Mesodermal cell (in vitro differentiated cells): ENCODE data around the gene SEZ6L2. TPM values are rescaled to one million over a fixed set of nuclear protein-coding genes. Genes with fewer than 3 reads are reported as not detected.
A peak's percentile ranks its signal among the peaks of the same experiment; 100 is the strongest.
"Not testable (repeated sequence)": the region's sequence is repeated elsewhere in the genome, so short reads cannot be mapped to it uniquely, and the experiment has no call there.

Source experiments
- H3K27ac ChIP-seq: 2 replicates; pipeline ENCODE4 v1.7.0; 2013; ENCODE audit warnings: mild to moderate bottlenecking, low read depth, low read length, moderate library complexity; ENCODE audit not compliant: severe bottlenecking
- H3K36me3 ChIP-seq: 2 replicates; pipeline ENCODE4 v1.7.1; 2013; ENCODE audit warnings: mild to moderate bottlenecking, low read length, moderate library complexity; ENCODE audit not compliant: control insufficient read depth, insufficient read depth
- H3K4me1 ChIP-seq: one replicate; pipeline ENCODE4 v1.7.1; 2013; ENCODE audit warnings: mild to moderate bottlenecking, low read length; ENCODE audit not compliant: insufficient read depth, control insufficient read depth, poor library complexity, severe bottlenecking
- H3K4me3 ChIP-seq: 2 replicates; pipeline ENCODE4 v1.7.0; 2013; ENCODE audit warnings: low read length, control low read depth, mild to moderate bottlenecking; ENCODE audit not compliant: insufficient read depth, poor library complexity, severe bottlenecking; ENCODE audit errors: extremely low read depth
- H3K9me3 ChIP-seq: 2 replicates; pipeline ENCODE4 v1.7.1; 2013; ENCODE audit warnings: mild to moderate bottlenecking, low read length, moderate library complexity; ENCODE audit not compliant: control insufficient read depth
- WGBS, 2 experiments: methylation state at CpG; one replicate each; pipeline ENCODE4 v1.1.5; 2013; ENCODE audit warnings: missing lambda C conversion rate in 2 of 2; ENCODE audit not compliant: insufficient coverage in 2 of 2; 5-methylcytosine and 5-hydroxymethylcytosine counted together
- polyA plus RNA-seq, 2 experiments: library from polyadenylated mRNA; stranded (reverse); fragments of 50-300 nt; gene quantifications; one replicate each; pipeline ENCODE4 v1.2.3, GENCODE V29; 2013

Gene SEZ6L2
- 58.1 TPM for polyA plus RNA-seq (2013, experiment 1 of 2)
- 50.0 TPM for polyA plus RNA-seq (2013, experiment 2 of 2)

GRCh38 chr16:29899516-29900101 is at the start of gene SEZ6L2:
Gene SEZ6L2 (minus strand): TSS chr16:29899550. CDS start chr16:29899019, 531 bp downstream.
- Histone ChIP-seq H3K4me1 (peaks cover 13% of the 10 kb centered on the region), H3K4me3 (peak within 1 kb of the TSS; percentile 58), H3K27ac (peak within 1 kb of the TSS; percentile 78), H3K36me3 (peaks cover 10% of the 10 kb centered on the region), H3K9me3 (no peaks in the 10 kb centered on the region)
- WGBS, 2 experiments: 0% methylated on average over 13 to 22 of the region's 29 CpGs

- WGBS, 2 experiments: 83 to 100% methylated on average over 1 to 2 of the region's 2 CpGs
- no peak overlapping the region for H3K27ac ChIP-seq
Measured at GRCh38 chr16:29947897-29948296, 48.5 kb upstream of the SEZ6L2 start.

GRCh38 chr16:29943846-29944799 is 44.8 kb upstream of the SEZ6L2 start:
- Histone ChIP-seq H3K4me3 (no peak overlapping the region), H3K36me3 (no peaks in the 10 kb centered on the region), H3K9me3 (peaks cover 7% of the 10 kb centered on the region), H3K27ac (peak overlapping the region; percentile 98), H3K4me1 (no peaks in the 10 kb centered on the region)
- 54 to 56% methylated on average over 6 to 11 of the region's 11 CpGs for WGBS, 2 experiments

More at GRCh38 chr16:29947897-29948296, 48.5 kb upstream of the SEZ6L2 start:
- H3K4me3 ChIP-seq: no peak overlapping the region
- H3K4me1 ChIP-seq: no peaks in the 10 kb centered on the region
- H3K9me3 ChIP-seq: no peaks in the 10 kb centered on the region
- H3K36me3 ChIP-seq: no peaks in the 10 kb centered on the region

GRCh38 chr16:29940656-29941055 is 41.3 kb upstream of the SEZ6L2 start:
- Histone ChIP-seq H3K36me3 (no peaks in the 10 kb centered on the region), H3K27ac (no peak overlapping the region), H3K4me3 (no peak overlapping the region), H3K9me3 (peaks cover 7% of the 10 kb centered on the region), H3K4me1 (no peaks in the 10 kb centered on the region)
- WGBS, 2 experiments: 92 to 100% methylated on average over 3 to 4 of the region's 4 CpGs

GRCh38 chr16:29931750-29932149 is 32.4 kb upstream of the SEZ6L2 start:
- H3K36me3 ChIP-seq, H3K4me3 ChIP-seq, H3K4me1 ChIP-seq, H3K27ac ChIP-seq, H3K9me3 ChIP-seq: not testable (repeated sequence)
- WGBS, 2 experiments: no CpG with 5 or more reads among the region's 2 CpGs

- no peaks in the 10 kb centered on the region for H3K9me3 ChIP-seq
- peak overlapping the region; percentile 86 for H3K4me3 ChIP-seq
- peaks cover 13% of the 10 kb centered on the region for H3K36me3 ChIP-seq
- WGBS, 2 experiments: 82 to 84% methylated on average over 8 to 9 of the region's 12 CpGs
- no peak overlapping the region for H3K27ac ChIP-seq
- H3K4me1 ChIP-seq: peaks cover 11% of the 10 kb centered on the region
Measured at GRCh38 chr16:29927070-29927905, 27.9 kb upstream of the SEZ6L2 start.

- Histone ChIP-seq H3K27ac (peak overlapping the region; percentile 76), H3K4me1 (peaks cover 11% of the 10 kb centered on the region), H3K4me3 (peak overlapping the region; percentile 86), H3K36me3 (peaks cover 16% of the 10 kb centered on the region), H3K9me3 (no peaks in the 10 kb centered on the region)
- 18% methylated on average over 12 of the region's 12 CpGs for WGBS, 2 experiments
Measured at GRCh38 chr16:29926711-29927052, 27.3 kb upstream of the SEZ6L2 start.

- Histone ChIP-seq H3K9me3 (no peaks in the 10 kb centered on the region), H3K36me3 (peaks cover 21% of the 10 kb centered on the region), H3K27ac (peak within 1 kb of the TSS; percentile 76), H3K4me1 (peaks cover 11% of the 10 kb centered on the region), H3K4me3 (peak within 1 kb of the TSS; percentile 86)
- 1% methylated on average over 77 to 83 of the region's 89 CpGs for WGBS, 2 experiments
Measured at GRCh38 chr16:29925781-29926710, 26.7 kb upstream of the SEZ6L2 start, which contains the start of gene KCTD13. Gene KCTD13 (minus strand): TSS chr16:29926226. CDS start chr16:29926033, 193 bp downstream.

- WGBS, 2 experiments: 20 to 23% methylated on average over 5 to 6 of the region's 9 CpGs
- Histone ChIP-seq H3K4me3 (peak overlapping the region; percentile 86), H3K4me1 (peaks cover 11% of the 10 kb centered on the region), H3K27ac (no peak overlapping the region), H3K36me3 (peaks cover 29% of the 10 kb centered on the region), H3K9me3 (no peaks in the 10 kb centered on the region)
Measured at GRCh38 chr16:29925105-29925756, 25.9 kb upstream of the SEZ6L2 start.
